ENCODE measurements around the gene DPH5.

DNA sequence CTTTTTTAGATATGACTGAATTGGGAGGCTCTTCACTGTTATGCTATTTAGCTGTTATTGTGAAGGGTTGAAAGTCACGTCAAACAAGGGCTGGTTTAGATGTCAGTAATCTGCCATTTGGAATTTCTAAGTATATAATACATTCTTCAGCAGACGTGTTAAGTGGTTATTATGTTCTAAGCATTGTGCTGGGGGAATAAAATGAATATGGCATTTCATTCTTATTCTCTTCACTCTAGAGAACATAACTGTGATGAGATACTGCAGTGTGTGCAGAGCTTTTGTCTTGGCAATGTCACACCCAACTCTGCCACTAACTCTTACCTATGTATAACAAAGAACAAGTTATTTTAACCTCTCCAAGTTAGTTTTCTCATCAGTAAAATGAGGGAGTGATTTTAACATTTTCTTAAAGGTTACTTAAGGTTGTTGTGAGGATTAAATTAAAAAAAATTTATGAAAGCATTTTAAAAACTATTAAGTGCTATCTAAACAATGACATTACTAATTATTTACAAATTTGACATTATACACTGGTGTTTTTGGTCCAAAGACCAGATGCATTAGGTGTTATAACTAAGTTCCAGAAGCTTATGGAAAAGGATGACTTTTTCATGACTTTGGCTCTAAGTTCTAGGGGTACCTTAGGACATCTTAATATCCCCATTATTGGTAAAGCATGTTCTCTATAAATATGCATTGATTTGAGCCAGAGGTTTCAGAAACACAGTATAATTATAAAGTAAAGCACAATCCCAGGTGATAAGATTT, 71.4 kb downstream of the DPH5 start:
- TF ChIP-seq GATA2 (IDR thresholded peaks at IDR 0.05; ENCODE audit: low read depth, low read length) (no peak), GATA3 (IDR thresholded peaks at IDR 0.05; ENCODE audit: low read depth, low read length) (no peak)
